Fibroblast of skin of right biceps (primary cell): ENCODE results near the gene GREB1L.
"Not testable (repeated sequence)": the region's sequence is repeated elsewhere in the genome, so short reads cannot be mapped to it uniquely, and the experiment has no call there.

Experiments
- DNase-seq: peaks from one replicate; pipeline ENCODE4 v3.0.0-alpha.2; 2013

The GREB1L gene

GRCh38 chr18:21309248-21309647 lies 67.2 kb downstream of the GREB1L start:
- DNase-seq = no peak

GRCh38 chr18:21311980-21312379 lies 69.9 kb downstream of the GREB1L start:
- not testable (repeated sequence) for DNase-seq

- DNase-seq = no peak
Observed at GRCh38 chr18:21313576-21313975, 71.5 kb downstream of the GREB1L start.

- DNase-seq = no peak
Observed at GRCh38 chr18:21314724-21315123, 72.7 kb downstream of the GREB1L start.

- DNase-seq = not testable (repeated sequence)
Observed at GRCh38 chr18:21315126-21315525, 73.1 kb downstream of the GREB1L start.

- DNase-seq = peak; percentile 46
Observed at GRCh38 chr18:21315741-21316197, 73.7 kb downstream of the GREB1L start.

GRCh38 chr18:21316296-21316695 lies 74.3 kb downstream of the GREB1L start:
- DNase-seq = no peak

- DNase-seq = peak; percentile 7
Observed at GRCh38 chr18:21321711-21322110, 79.7 kb downstream of the GREB1L start.

- DNase-seq = no peak
Observed at GRCh38 chr18:21327101-21327500, 85.1 kb downstream of the GREB1L start.

GRCh38 chr18:21330122-21330701 lies 88.2 kb downstream of the GREB1L start:
- DNase-seq = peak; percentile 48

- DNase-seq = no peak
Observed at GRCh38 chr18:21331065-21331464, 89.0 kb downstream of the GREB1L start.

- DNase-seq = no peak
Observed at GRCh38 chr18:21335927-21336488, 94.0 kb downstream of the GREB1L start.

- no peak for DNase-seq
Observed at GRCh38 chr18:21336846-21337245, 94.8 kb downstream of the GREB1L start.

GRCh38 chr18:21341141-21341540 lies 99.1 kb downstream of the GREB1L start:
- DNase-seq = no peak

GRCh38 chr18:21342372-21342771 lies 100.3 kb downstream of the GREB1L start:
- no peak for DNase-seq

GRCh38 chr18:21344860-21345259 lies 102.8 kb downstream of the GREB1L start:
- no peak for DNase-seq

GRCh38 chr18:21345840-21346239 lies 103.8 kb downstream of the GREB1L start:
- DNase-seq = no peak

GRCh38 chr18:21359746-21360145 lies 117.7 kb downstream of the GREB1L start:
- peak; percentile 17 for DNase-seq

- DNase-seq = no peak
Observed at GRCh38 chr18:21361307-21361880, 119.4 kb downstream of the GREB1L start.

GRCh38 chr18:21362831-21363230 lies 120.8 kb downstream of the GREB1L start:
- peak; percentile 33 for DNase-seq

- no peak for DNase-seq
Observed at GRCh38 chr18:21363348-21363747, 121.3 kb downstream of the GREB1L start.

GRCh38 chr18:21364471-21364870 lies 122.4 kb downstream of the GREB1L start:
- no peak for DNase-seq

- no peak for DNase-seq
Observed at GRCh38 chr18:21366896-21367295, 124.9 kb downstream of the GREB1L start.

- peak; percentile 2 for DNase-seq
Observed at GRCh38 chr18:21369146-21369545, 127.1 kb downstream of the GREB1L start.

GRCh38 chr18:21369597-21369996 lies 127.6 kb downstream of the GREB1L start:
- not testable (repeated sequence) for DNase-seq
